ENCODE results near the gene CWH43.
A peak's percentile ranks its signal among the peaks of the same experiment; 100 is the strongest.
"Not testable (repeated sequence)": the region's sequence is repeated elsewhere in the genome, so short reads cannot be mapped to it uniquely, and the experiment has no call there.

The CWH43 gene

DNA sequence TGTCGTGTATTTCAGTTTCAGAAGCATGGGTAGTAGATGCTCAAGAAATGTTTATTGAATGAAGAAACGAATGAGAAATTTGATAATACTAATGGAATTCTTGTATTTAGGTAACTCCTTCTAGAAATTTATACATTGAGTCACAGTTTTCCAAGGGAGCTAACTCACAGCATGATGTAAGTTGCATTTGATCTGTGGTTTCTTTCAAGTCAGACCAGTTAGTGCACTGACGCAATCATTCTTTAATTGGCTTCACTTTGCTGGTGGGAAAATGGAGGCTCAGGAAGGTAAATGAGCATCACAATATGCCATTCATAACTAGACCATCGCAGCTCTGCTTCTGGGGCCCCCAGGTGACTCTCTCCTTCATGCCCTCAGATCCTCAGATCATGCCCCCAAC is 17.3 kb upstream of the CWH43 start:
- in situ Hi-C loops (cut with HindIII; ENCODE audit: low sequenced_read_pairs) = loop anchor here (25.0 kb wide), 1 partner anchor 407 kb away; no protein-coding TSS in a partner anchor
- DNase-seq (ENCODE audit: low read depth) = peak; percentile 81

DNA sequence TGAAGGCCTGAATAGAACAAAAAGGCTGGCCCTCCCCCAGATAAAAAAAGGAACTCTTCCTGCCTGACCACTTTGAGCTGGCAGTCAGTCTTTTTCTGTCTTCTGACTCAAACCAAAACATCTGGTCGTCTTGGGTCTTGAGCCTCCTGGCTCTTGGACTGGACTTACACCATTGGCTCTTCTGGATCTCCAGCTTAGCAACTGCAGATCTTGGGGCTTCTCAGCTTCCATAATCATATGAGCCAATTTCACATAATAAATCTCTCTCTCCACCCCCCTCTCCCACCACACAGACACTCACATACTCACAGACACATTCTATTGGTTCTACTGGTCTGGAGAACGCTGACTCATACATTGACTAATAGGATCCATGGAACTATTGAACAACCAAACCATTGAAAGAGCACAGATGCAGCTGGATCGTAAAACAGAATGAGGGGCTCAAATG is 15.6 kb upstream of the CWH43 start:
- TF ChIP-seq, protein P1, sequence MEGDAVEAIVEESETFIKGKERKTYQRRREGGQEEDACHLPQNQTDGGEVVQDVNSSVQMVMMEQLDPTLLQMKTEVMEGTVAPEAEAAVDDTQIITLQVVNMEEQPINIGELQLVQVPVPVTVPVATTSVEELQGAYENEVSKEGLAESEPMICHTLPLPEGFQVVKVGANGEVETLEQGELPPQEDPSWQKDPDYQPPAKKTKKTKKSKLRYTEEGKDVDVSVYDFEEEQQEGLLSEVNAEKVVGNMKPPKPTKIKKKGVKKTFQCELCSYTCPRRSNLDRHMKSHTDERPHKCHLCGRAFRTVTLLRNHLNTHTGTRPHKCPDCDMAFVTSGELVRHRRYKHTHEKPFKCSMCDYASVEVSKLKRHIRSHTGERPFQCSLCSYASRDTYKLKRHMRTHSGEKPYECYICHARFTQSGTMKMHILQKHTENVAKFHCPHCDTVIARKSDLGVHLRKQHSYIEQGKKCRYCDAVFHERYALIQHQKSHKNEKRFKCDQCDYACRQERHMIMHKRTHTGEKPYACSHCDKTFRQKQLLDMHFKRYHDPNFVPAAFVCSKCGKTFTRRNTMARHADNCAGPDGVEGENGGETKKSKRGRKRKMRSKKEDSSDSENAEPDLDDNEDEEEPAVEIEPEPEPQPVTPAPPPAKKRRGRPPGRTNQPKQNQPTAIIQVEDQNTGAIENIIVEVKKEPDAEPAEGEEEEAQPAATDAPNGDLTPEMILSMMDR (IDR thresholded peaks at IDR 0.05; ENCODE audit: low read depth, low read length, missing control alignments) = no peak
- in situ Hi-C loops (cut with HindIII; ENCODE audit: low sequenced_read_pairs) = loop anchor here (25.0 kb wide), 1 partner anchor 408 kb away; no protein-coding TSS in a partner anchor
- H3K4me3 ChIP-seq (ENCODE audit: low read depth, low read length) = no peak overlapping the region
- DNase-seq (ENCODE audit: low read depth) = peak; percentile 53

More for the DNA sequence above, 17.3 kb upstream of the CWH43 start:
- no peak overlapping the region for H3K4me3 ChIP-seq (ENCODE audit: low read depth, low read length)
- TF ChIP-seq, protein P1 (IDR thresholded peaks at IDR 0.05; ENCODE audit: low read depth, low read length, missing control alignments) = no peak

DNA sequence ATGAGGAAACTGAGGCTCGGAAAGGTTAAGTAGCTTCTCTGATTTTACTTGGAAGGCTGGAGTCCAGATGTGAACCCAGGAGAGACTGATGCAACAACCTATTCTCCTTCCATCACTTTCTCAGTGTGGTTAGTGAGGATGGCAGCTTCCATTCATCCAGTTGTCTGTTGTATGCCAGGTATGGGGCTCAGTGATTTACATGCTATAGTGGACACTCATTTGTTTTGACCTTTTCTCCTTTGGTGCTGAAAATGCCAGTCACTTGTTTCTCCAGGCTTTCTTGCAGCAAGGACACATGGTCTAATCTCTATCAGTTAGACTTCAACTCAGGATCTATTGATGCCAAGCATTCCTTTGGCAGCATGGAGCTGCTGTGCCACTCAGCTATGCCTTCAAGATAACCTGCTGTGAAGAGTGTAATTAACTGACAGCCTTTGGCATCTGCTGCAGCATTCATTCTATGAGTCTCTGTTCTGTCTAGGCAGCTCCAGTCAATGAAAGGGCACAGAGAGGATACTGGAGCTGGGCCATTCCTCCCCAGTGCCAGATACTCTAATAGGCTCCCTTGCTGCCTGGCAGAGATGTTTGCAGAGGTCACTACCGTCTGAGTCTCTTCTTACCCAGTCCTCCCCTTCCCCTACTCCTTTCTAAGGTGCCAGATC is 11.0 kb upstream of the CWH43 start:
- TF ChIP-seq, protein P1 (IDR thresholded peaks at IDR 0.05; ENCODE audit: low read depth, low read length, missing control alignments) = no peak
- no peak for DNase-seq (ENCODE audit: low read depth)
- in situ Hi-C loops (cut with HindIII; ENCODE audit: low sequenced_read_pairs) = loop anchor here (25.0 kb wide), 1 partner anchor 413 kb away; no protein-coding TSS in a partner anchor
- no peak overlapping the region for H3K4me3 ChIP-seq (ENCODE audit: low read depth, low read length)

GRCh38 chr4:48976041-48976440 is 10.0 kb upstream of the CWH43 start:
- no peak overlapping the region for H3K4me3 ChIP-seq (ENCODE audit: low read depth, low read length)
- DNase-seq (ENCODE audit: low read depth) = no peak
- in situ Hi-C loops (cut with HindIII; ENCODE audit: low sequenced_read_pairs) = no loop called here
- TF ChIP-seq, protein P1 (IDR thresholded peaks at IDR 0.05; ENCODE audit: low read depth, low read length, missing control alignments) = no peak

- in situ Hi-C loops (cut with HindIII; ENCODE audit: low sequenced_read_pairs) = no loop called here
These were observed 6.0 kb upstream of the CWH43 start for GRCh38 chr4:48979914-48980579.

DNA sequence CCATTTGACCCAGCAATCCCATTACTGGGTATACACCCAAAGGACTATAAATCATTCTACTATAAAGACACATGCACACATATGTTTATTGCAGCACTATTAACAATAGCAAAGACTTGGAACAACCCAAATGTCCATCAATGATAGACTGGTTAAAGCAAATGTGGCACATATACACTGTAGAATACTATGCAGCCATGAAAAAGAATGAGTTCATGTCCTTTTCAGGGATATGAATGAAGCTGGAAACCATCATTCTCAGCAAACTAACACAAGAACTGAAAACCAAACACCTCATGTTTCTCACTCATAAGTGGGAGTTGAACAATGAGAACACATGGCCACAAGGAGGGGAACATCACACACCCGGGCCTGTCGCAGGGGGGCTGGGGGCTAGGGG is 2.1 kb upstream of the CWH43 start:
- H3K4me3 ChIP-seq (ENCODE audit: low read depth, low read length); in situ Hi-C loops (cut with HindIII; ENCODE audit: low sequenced_read_pairs); DNase-seq (ENCODE audit: low read depth): not testable (repeated sequence)

More at GRCh38 chr4:48979914-48980579, 6.0 kb upstream of the CWH43 start:
- no peak for DNase-seq (ENCODE audit: low read depth)
- H3K4me3 ChIP-seq (ENCODE audit: low read depth, low read length) = no peak overlapping the region
- TF ChIP-seq, protein P1 (IDR thresholded peaks at IDR 0.05; ENCODE audit: low read depth, low read length, missing control alignments) = no peak

GRCh38 chr4:48985602-48985975 is 486 bp upstream of the CWH43 start:
- in situ Hi-C loops (cut with HindIII; ENCODE audit: low sequenced_read_pairs) = no loop called here
- TF ChIP-seq, protein P1 (IDR thresholded peaks at IDR 0.05; ENCODE audit: low read depth, low read length, missing control alignments) = no peak
- DNase-seq (ENCODE audit: low read depth) = no peak
- H3K4me3 ChIP-seq (ENCODE audit: low read depth, low read length) = peak overlapping the region; percentile 23

Data from astrocyte of the cerebellum (primary cell).